OCI-LY1 (cell line): Measurements from ENCODE around the gene CERS6.

Experiments used
- H2AFZ ChIP-seq: fragments of 200-600 bp; sonication (generic), shearing (Covaris generic); 2 replicates; pipeline ENCODE4 v1.6.0; 2014; ENCODE audit warnings: antibody characterized with exemption, mild to moderate bottlenecking, low read length
- H3F3A ChIP-seq: fragments of 200-600 bp; sonication (generic), shearing (Covaris generic); 2 replicates; pipeline ENCODE4 v1.6.0; 2014; ENCODE audit warnings: mild to moderate bottlenecking, antibody characterized with exemption, low read length, moderate library complexity; ENCODE audit not compliant: insufficient read depth
- H3K27ac ChIP-seq: fragments of 200-600 bp; sonication (generic); 2 replicates; pipeline ENCODE4 v1.5.1; 2014; ENCODE audit warnings: low read length, mixed run types, mild to moderate bottlenecking, low read depth; ENCODE audit not compliant: poor library complexity, severe bottlenecking
- H3K27me3 ChIP-seq: fragments of 200-600 bp; sonication (generic); 2 replicates; pipeline ENCODE4 v1.6.0; 2014; ENCODE audit warnings: antibody characterized with exemption, mild to moderate bottlenecking, low read length, moderate library complexity; ENCODE audit not compliant: insufficient read depth
- H3K36me3 ChIP-seq: fragments of 200-600 bp; sonication (generic); 2 replicates; pipeline ENCODE4 v1.6.1; 2014; ENCODE audit warnings: mild to moderate bottlenecking, antibody characterized with exemption, low read length, moderate library complexity, mixed read lengths; ENCODE audit not compliant: insufficient read depth
- H3K4me1 ChIP-seq: fragments of 200-600 bp; sonication (generic); 2 replicates; pipeline ENCODE4 v1.5.1; 2014; ENCODE audit warnings: mild to moderate bottlenecking, low read length, moderate library complexity; ENCODE audit not compliant: insufficient read depth, severe bottlenecking
- H3K4me2 ChIP-seq: fragments of 200-600 bp; sonication (generic), shearing (Covaris generic); 2 replicates; pipeline ENCODE4 v1.6.1; 2014; ENCODE audit warnings: low read length
- H3K4me3 ChIP-seq: fragments of 200-600 bp; sonication (generic); 2 replicates; pipeline ENCODE4 v1.5.1; 2014; ENCODE audit warnings: low read length, low read depth, mild to moderate bottlenecking, mixed read lengths; ENCODE audit not compliant: poor library complexity, severe bottlenecking
- H3K79me2 ChIP-seq: fragments of 200-600 bp; shearing (Covaris generic); 2 replicates; pipeline ENCODE4 v1.6.1; 2016; ENCODE audit warnings: mixed run types, low read length, mixed read lengths; ENCODE audit not compliant: insufficient read depth
- H3K9ac ChIP-seq: fragments of 200-600 bp; sonication (generic), shearing (Covaris generic); 2 replicates; pipeline ENCODE4 v1.6.1; 2014; ENCODE audit warnings: mild to moderate bottlenecking, low read length, mixed read lengths
- H3K9me2 ChIP-seq: fragments of 200-600 bp; sonication (generic), shearing (Covaris generic); 2 replicates; pipeline ENCODE4 v1.6.1; 2014; ENCODE audit warnings: low read depth, mild to moderate bottlenecking, low read length, mixed read lengths
- H3K9me3 ChIP-seq: fragments of 200-600 bp; shearing (Covaris generic); 2 replicates; pipeline ENCODE4 v1.6.1; 2014; ENCODE audit warnings: low read length, mixed read lengths
- H4K20me1 ChIP-seq: fragments of 200-600 bp; sonication (generic), shearing (Covaris generic); 2 replicates; pipeline ENCODE4 v1.6.0; 2016; ENCODE audit warnings: mild to moderate bottlenecking, low read length; ENCODE audit not compliant: insufficient read depth
- CTCF ChIP-seq: fragments of 200-600 bp; sonication (generic), shearing (Covaris generic); IDR thresholded peaks from 2 replicates; pipeline ENCODE4 v1.5.1; 2017; ENCODE audit warnings: mild to moderate bottlenecking, antibody characterized with exemption, low read length, moderate library complexity, mixed read lengths
- EZH2 ChIP-seq: fragments of 200-600 bp; sonication (generic), shearing (Covaris generic); IDR thresholded peaks from 2 replicates; pipeline ENCODE4 v1.8.0; 2017; ENCODE audit warnings: borderline replicate concordance, mixed run types, mild to moderate bottlenecking, antibody characterized with exemption, low read length, moderate library complexity, mixed read lengths

The CERS6 gene

GRCh38 chr2:168719446-168719845 lies 263.4 kb downstream of the CERS6 start:
- no peak overlapping the region for H3K4me2 ChIP-seq
- no peaks in the 10 kb centered on the region for H3K27me3 ChIP-seq
- no peaks in the 10 kb centered on the region for H3K9me3 ChIP-seq
- H3K4me3 ChIP-seq = no peak overlapping the region
- H2AFZ ChIP-seq = no peak overlapping the region
- H3K79me2 ChIP-seq = no peaks in the 10 kb centered on the region
- no peak overlapping the region for H3K27ac ChIP-seq
- no peaks in the 10 kb centered on the region for H3K4me1 ChIP-seq
- no peaks in the 10 kb centered on the region for H3K36me3 ChIP-seq
- no peaks in the 10 kb centered on the region for H4K20me1 ChIP-seq
- no peaks in the 10 kb centered on the region for H3F3A ChIP-seq
- no peaks in the 10 kb centered on the region for H3K9me2 ChIP-seq
- H3K9ac ChIP-seq = no peak overlapping the region
- TF ChIP-seq EZH2 = no peak
- no peak for TF ChIP-seq CTCF

GRCh38 chr2:168722592-168722991 lies 266.5 kb downstream of the CERS6 start:
- Histone ChIP-seq H3K9me3 (no peaks in the 10 kb centered on the region), H3K27me3 (peaks cover 1% of the 10 kb centered on the region; the same call in 1 of the 2 replicates), H3K79me2 (no peaks in the 10 kb centered on the region), H3F3A (no peaks in the 10 kb centered on the region), H3K27ac (no peak overlapping the region), H3K4me3 (no peak overlapping the region), H3K4me2 (no peak overlapping the region), H3K4me1 (no peaks in the 10 kb centered on the region), H2AFZ (no peak overlapping the region), H3K36me3 (no peaks in the 10 kb centered on the region), H3K9ac (no peak overlapping the region), H3K9me2 (no peaks in the 10 kb centered on the region), H4K20me1 (no peaks in the 10 kb centered on the region)
- TF ChIP-seq EZH2 = no peak
- no peak for TF ChIP-seq CTCF

- Histone ChIP-seq H3K9ac (no peak overlapping the region), H2AFZ (no peak overlapping the region), H3K4me2 (no peak overlapping the region), H3K4me3 (no peak overlapping the region), H3K4me1 (no peaks in the 10 kb centered on the region), H3K79me2 (no peaks in the 10 kb centered on the region), H3K36me3 (no peaks in the 10 kb centered on the region), H3K9me3 (no peaks in the 10 kb centered on the region), H3F3A (no peaks in the 10 kb centered on the region), H3K27ac (no peak overlapping the region), H3K27me3 (peaks cover 5% of the 10 kb centered on the region; the same call in 1 of the 2 replicates), H3K9me2 (no peaks in the 10 kb centered on the region), H4K20me1 (no peaks in the 10 kb centered on the region)
- TF ChIP-seq CTCF (no peak), EZH2 (no peak)
Observed at GRCh38 chr2:168723275-168723899, 267.3 kb downstream of the CERS6 start.
